Right lobe of liver (tissue), 6 donors: ENCODE data around the gene SLC35E2B. TPM values are rescaled to one million over a fixed set of nuclear protein-coding genes. Genes with fewer than 3 reads are reported as not detected.

Experiments used
- ATAC-seq, 4 donors: fragments of 200-7000 bp; cut with Tn5 transposase; one replicate each; pipeline ENCODE4 v1.9.1; 2020; ENCODE audit warnings: mild to moderate bottlenecking in 4 of 4, moderate library complexity in 4 of 4
- DNase-seq, 3 donors: peaks; one replicate each; pipeline ENCODE4 v3.0.0-alpha.2; 2020
- H3K27ac ChIP-seq, 3 donors: fragments of 200-600 bp; one replicate each; pipeline ENCODE4 v1.8.0; 2022
- H3K27me3 ChIP-seq, 2 donors: fragments of 200-600 bp; one replicate each; pipeline ENCODE4 v1.8.0; 2022
- H3K36me3 ChIP-seq, 4 donors: fragments of 200-600 bp; sonication (generic) in 1 of 4; one replicate each; pipeline versions ENCODE4 v1.5.1 to v1.8.0; 2017 to 2022; ENCODE audit warnings: control low read depth in 1 of 4
- H3K4me1 ChIP-seq, 4 donors: fragments of 200-600 bp; sonication (generic) in 1 of 4; one replicate each; pipeline versions ENCODE4 v1.5.1 to v1.8.0; 2017 to 2022; ENCODE audit warnings: control low read depth in 1 of 4
- H3K4me3 ChIP-seq, 3 donors: fragments of 200-600 bp; one replicate each; pipeline ENCODE4 v1.8.0; 2022
- H3K9me3 ChIP-seq, 4 donors: fragments of 200-600 bp; sonication (generic) in 1 of 4; one replicate each; pipeline versions ENCODE4 v1.5.1 to v1.8.0; 2017 to 2022; ENCODE audit warnings: control low read depth in 1 of 4
- CTCF ChIP-seq, 4 donors: fragments of 200-600 bp in 3 of 4; fragments of 450-650 bp in 1 of 4; IDR thresholded peaks; one replicate each; pipeline versions ENCODE4 v1.5.1 to v1.8.0; 2016 to 2022; ENCODE audit warnings: antibody characterized with exemption in 4 of 4, mild to moderate bottlenecking in 2 of 4
- POLR2A ChIP-seq: fragments of 450-650 bp; IDR thresholded peaks from one replicate; pipeline ENCODE4 v1.6.1; 2017; ENCODE audit warnings: antibody characterized with exemption, mild to moderate bottlenecking
- whole genome bisulfite sequencing: methylation state at CpG from one replicate; pipeline ENCODE4 v1.1.6; 2018; ENCODE audit warnings: low coverage, low lambda C conversion rate; ENCODE audit not compliant: insufficient coverage; ENCODE audit errors: missing lambda C conversion rate; 5-methylcytosine and 5-hydroxymethylcytosine counted together
- intact Hi-C, 2 donors: fragments of 100-400 bp; cut with DNase I; formaldehyde crosslinking; loops; one replicate each; pipeline versions ENCODE4 v1.11.2 to v1.14.1; 2022
- total RNA-seq, 6 experiments: library from RNA; depleted of rRNA in 2 of 6; stranded (reverse); fragments of >200 nt in 2 of 6; fragmentation: NEBNext Ultra II Directional in 3 of 6; extraction: Animal tissue kit (Norgen Biotek cat#: 25700) in 3 of 6; gene quantifications; one replicate each; pipeline versions ENCODE4 v1.1.0 to v1.2.4, GENCODE V29; 2016 to 2023
- donor health status: DM: no; HTN: yes; CAD: no.
- donor health status: DM: no; HTN: no; CAD: no.
- donor health status: DM: no; HTN: no; CAD: no.
- donor health status: DM: no; HTN: yes; CAD: no.
- donor health status: DM: no; HTN: yes; CAD: no.

The SLC35E2B gene
- total RNA-seq, 6 experiments from 2014 or later, result 13.4 to 19.9 (median 17.0) TPM

DNA sequence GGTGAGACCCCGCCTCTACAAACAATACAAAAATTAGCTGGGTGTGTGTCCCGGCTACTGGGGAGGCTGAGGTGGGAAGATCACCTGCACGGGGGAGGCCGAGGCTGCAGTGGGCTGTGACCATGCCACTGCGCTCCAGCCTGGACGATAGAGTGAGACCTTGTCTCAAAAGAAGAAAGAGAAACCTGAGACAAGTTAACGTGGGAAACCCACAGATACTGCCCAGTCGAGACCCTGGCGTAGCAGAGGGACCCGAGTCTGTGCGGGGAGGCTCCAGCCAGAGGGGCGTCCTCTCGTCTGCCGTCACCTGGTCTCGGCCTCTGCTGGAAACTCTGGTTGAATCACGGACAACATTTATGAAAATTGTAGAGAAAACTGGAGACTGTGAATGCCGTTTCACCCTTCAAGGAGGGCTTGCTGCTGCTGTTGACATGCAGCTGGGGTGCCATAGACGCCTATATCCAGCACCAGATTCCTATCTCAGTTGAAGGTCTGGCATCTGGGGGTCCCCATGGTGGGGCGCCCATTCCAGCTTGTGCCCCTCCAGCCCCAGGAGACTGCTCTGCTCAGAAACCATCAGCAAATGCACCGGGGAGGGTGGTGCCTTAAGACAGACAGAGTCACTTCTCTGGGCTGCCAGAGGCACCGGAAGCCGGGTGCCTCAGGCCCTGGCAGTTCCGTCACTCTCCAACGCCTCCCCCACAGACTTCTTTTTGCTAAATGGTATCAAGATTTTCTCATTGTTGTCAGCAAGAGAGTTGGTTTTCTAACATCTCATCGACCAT is 20.2 kb downstream of the SLC35E2B start:
- 96% methylated on average over 7 of the region's 25 CpGs for WGBS
- H3K4me1 ChIP-seq, result no peaks in the 10 kb centered on the region
- no peak overlapping the region for H3K27ac ChIP-seq
- peaks cover 0 to 32% (median 7%) of the 10 kb centered on the region in 4 donors for H3K36me3 ChIP-seq
- intact Hi-C loops, result loop anchor here in 1 of 2 donors (10.0 kb wide), 1 partner anchor 48 kb away; no protein-coding TSS in a partner anchor
- no peaks in the 10 kb centered on the region for H3K9me3 ChIP-seq
- TF ChIP-seq POLR2A (no peak), CTCF (IDR thresholded peaks at IDR 0.05) (no peak)
- H3K27me3 ChIP-seq, result no peaks in the 10 kb centered on the region
- ATAC-seq (no peak), DNase-seq (peak in 2 of 3 donors; percentile 24 to 34)
- H3K4me3 ChIP-seq, result no peak overlapping the region

DNA sequence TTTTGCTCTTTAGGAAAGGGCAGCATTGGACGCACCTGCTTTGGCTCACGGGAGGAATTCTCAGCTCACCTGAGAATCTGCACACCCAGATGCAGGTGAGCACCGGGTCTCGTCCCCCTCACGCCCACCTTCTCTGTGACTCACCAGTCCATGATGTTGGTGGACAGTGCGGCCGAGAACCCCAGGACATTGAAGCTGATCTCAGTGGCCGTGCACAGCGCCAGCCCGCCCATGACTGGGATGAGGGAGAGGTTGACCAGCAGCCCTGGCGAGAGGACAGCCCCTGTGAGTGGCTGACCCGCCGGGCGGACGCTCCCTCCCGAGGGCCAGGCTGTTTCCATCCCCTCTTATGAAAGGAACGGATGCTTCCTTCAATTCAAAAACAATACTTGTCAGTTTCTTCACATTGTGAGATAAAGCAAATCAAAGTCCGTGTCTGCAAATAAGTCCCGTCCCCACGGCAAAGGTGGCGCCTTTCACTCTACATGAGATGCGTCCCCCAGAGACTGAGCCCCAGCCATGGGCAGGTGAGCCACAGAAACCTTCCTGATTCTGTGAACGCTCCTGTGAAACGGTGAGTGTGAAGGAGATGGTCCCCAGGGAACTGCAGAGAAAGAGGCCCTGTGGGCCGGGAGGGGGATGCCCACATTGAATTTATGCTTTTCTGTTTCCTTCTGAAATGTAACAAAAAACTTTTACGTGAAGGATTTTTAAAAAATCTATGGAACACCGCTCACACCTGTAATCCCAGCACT is 21.1 kb downstream of the SLC35E2B start:
- Histone ChIP-seq H3K36me3 (peaks cover 0 to 33% (median 8%) of the 10 kb centered on the region in 4 donors), H3K27ac (no peak overlapping the region), H3K27me3 (no peaks in the 10 kb centered on the region), H3K4me3 (no peak overlapping the region), H3K9me3 (no peaks in the 10 kb centered on the region), H3K4me1 (no peaks in the 10 kb centered on the region)
- peak in 2 of 3 donors; percentile 37 to 52 for DNase-seq
- peak in 1 of 4 donors; percentile 16 for ATAC-seq
- WGBS, result 63% methylated on average over 7 of the region's 27 CpGs
- TF ChIP-seq CTCF (IDR thresholded peaks at IDR 0.05), result no peak
- no peak for TF ChIP-seq POLR2A
- intact Hi-C loops, result loop anchor here in 1 of 2 donors (10.0 kb wide), 1 partner anchor 47 kb away; no protein-coding TSS in a partner anchor

DNA sequence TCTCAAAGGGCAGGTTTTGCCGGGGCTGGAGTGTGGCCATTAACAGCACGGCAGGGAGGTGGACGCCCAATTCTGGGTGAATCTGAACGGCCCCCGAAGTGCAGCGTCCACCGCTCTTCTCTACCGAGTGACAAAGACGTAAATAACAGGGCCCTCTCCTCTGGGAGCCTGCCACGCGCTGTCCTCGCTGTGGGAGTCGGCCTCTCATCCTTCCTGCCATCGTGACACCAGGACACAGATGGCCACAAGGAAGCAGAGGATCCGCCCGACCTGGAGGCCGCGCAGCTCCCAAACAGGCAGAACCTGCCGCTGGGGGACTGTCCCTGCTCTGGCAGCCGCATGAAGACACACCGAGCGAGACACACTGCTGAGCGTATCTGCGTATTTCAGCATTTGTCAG is 21.7 kb downstream of the SLC35E2B start:
- no peaks in the 10 kb centered on the region for H3K9me3 ChIP-seq
- H3K4me1 ChIP-seq, result no peaks in the 10 kb centered on the region
- 95% methylated on average over 12 of the region's 24 CpGs for WGBS
- peaks cover 0 to 40% (median 11%) of the 10 kb centered on the region in 4 donors for H3K36me3 ChIP-seq
- intact Hi-C loops, result loop anchor here in 1 of 2 donors (10.0 kb wide), 1 partner anchor 46 kb away; no protein-coding TSS in a partner anchor
- ATAC-seq, result no peak
- no peak overlapping the region for H3K27ac ChIP-seq
- TF ChIP-seq POLR2A, result no peak
- no peak for TF ChIP-seq CTCF (IDR thresholded peaks at IDR 0.05)
- H3K27me3 ChIP-seq, result no peaks in the 10 kb centered on the region
- no peak overlapping the region for H3K4me3 ChIP-seq
- peak in 2 of 3 donors; percentile 35 to 42 for DNase-seq

DNA sequence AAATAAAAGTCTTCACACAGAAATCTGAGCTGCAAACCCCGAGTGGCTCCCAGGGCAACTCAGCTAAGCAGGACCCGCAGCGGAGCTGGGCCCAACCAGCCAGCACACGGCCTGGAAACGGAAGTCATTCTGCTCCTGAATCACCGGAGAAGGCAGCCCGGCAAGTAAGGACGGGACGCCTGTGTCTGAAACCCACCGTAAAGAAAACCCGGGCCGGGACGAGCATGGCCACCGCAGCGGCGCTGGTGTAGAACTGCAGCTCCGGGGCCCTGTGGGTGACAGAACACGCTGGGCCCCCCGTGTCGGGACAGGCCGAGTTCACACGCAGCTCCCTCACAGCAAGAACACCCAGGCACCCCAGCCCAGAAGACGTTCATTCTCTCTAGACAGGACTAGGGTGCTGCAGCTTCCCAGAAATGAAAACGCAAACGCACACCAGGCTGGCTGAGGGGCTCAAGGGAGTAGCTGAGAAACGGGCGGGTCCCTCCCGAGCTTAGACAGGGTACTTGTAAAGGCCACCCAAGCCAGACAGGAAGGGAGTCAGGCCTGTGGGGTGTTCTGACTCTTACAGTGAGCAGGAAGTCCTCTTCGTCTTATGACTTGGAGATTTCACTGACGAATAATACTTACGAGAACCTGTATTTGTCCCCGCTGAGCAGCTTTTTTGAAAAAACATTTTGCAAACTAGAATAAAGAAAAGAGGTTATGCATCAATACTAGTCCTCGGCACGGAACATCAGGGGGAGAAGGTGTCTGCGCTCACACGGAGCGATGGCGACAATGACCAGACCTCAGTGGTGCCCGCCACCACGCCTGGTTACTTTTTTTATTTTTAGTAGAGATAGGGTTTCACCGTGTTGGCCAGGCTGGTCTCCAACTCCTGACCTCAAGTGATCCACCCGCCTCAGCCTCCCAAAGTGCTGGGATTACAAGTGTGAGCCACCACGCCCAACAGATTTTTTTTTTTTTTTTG is 22.8 kb downstream of the SLC35E2B start:
- no peaks in the 10 kb centered on the region for H3K4me1 ChIP-seq
- WGBS, result 85% methylated on average over 18 of the region's 43 CpGs
- peaks cover 0 to 48% (median 19%) of the 10 kb centered on the region in 4 donors for H3K36me3 ChIP-seq
- intact Hi-C loops, result loop anchor here in 1 of 2 donors (10.0 kb wide), 1 partner anchor 45 kb away; no protein-coding TSS in a partner anchor
- no peak overlapping the region for H3K27ac ChIP-seq
- DNase-seq (peak in 2 of 3 donors; percentile 39 to 44), ATAC-seq (no peak)
- H3K27me3 ChIP-seq, result no peaks in the 10 kb centered on the region
- H3K9me3 ChIP-seq, result no peaks in the 10 kb centered on the region
- H3K4me3 ChIP-seq, result no peak overlapping the region
- TF ChIP-seq CTCF (IDR thresholded peaks at IDR 0.05), result no peak
- no peak for TF ChIP-seq POLR2A
